ENCODE data around the gene KCNH6.

DNA sequence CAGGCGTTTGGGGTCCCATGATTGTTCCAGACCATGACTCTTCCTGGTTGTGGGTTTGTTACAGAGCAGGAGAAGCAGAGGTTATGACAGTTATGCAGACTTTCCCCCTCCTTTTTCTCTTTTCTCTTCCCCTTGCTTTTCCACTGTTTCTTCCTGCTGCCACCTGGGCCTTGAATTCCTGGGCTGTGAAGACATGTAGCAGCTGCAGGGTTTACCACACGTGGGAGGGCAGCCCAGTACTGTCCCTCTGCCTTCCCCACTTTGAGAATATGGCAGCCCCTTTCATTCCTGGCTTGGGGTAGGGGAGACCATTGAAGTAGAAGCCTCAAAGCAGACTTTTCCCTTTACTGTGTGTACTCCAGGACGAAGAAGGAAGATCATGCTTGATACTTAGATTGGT, 69.6 kb downstream of the KCNH6 start:
- TF ChIP-seq GATA2 (IDR thresholded peaks at IDR 0.05; ENCODE audit: low read depth, low read length), result no peak
- no peak for TF ChIP-seq GATA3 (IDR thresholded peaks at IDR 0.05; ENCODE audit: low read depth, low read length)
